ENCODE data around the gene CERS6.

The CERS6 gene

GRCh38 chr2:168671932-168672331 lies 215.9 kb downstream of the CERS6 start:
- DNase-seq (ENCODE audit: low read depth), result no peak

DNA sequence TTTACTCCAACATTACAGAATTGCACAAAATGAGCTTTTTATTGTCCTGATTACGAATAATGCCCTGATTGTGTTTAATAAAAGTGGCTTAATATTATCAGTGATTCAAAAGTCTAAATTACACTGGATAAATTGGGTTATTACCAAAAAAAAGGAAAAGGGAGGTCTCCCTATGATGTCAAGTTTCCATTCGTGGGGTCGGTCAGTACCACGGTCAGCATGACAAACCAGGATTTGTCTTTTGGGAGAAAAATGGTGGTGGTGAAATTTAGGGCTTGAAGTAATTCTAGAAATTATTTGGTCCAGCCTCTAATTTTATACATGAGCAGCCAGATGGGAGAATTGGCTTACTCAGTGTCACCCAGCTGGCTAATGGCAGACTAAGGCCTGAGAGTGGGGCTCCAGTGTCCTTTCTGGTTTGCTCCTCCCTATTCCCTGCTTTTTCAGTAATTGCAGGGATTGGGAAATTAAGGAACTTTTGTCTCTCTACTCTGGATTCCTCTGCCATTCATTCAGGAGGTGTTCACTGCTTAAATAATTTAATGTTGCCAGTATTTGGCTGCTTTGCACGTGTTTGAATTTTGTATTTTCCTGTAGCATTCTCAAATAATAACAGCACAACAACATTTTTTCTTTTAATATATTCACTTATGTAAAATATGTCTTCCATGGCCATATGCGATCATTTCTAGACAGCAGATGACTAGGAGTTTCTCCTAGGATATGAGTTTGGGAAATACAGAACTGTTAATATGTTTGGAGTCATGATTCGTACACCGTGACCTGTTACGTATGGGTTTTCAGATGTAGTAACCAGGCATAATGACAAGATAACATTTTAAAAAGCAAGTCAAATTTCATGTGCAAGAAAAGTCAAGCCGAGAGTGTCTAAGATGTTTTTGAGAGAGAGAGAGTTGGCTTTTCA lies 217.5 kb downstream of the CERS6 start:
- no peak for DNase-seq (ENCODE audit: low read depth)

- no peak for DNase-seq (ENCODE audit: low read depth)
Measured at GRCh38 chr2:168678153-168678853, 222.2 kb downstream of the CERS6 start.

- DNase-seq (ENCODE audit: low read depth), result no peak
Measured at GRCh38 chr2:168679081-168679480, 223.0 kb downstream of the CERS6 start.

- DNase-seq (ENCODE audit: low read depth), result no peak
Measured at GRCh38 chr2:168679741-168680310, 223.8 kb downstream of the CERS6 start.

DNA sequence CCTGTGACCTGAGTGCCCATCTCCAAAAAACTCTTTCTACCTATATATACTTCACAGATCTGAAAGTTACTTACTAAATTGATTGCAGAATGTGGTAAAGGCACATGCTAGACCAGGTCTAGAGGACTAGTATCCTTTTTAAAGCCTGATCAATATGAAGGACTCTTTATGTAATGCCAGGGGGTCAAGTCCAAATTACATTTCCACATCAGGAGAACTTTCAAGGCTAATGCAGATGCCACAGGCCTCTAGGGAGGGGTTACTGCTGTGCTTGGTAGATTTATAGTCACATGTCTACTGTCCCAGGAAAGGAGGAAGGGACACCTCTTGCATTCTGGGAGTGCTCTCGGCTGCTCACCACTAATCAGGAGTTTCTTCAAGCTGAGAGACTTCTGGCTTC lies 227.9 kb downstream of the CERS6 start:
- DNase-seq (ENCODE audit: low read depth), result no peak

GRCh38 chr2:168684921-168685599 lies 229.0 kb downstream of the CERS6 start:
- DNase-seq (ENCODE audit: low read depth), result no peak

DNA sequence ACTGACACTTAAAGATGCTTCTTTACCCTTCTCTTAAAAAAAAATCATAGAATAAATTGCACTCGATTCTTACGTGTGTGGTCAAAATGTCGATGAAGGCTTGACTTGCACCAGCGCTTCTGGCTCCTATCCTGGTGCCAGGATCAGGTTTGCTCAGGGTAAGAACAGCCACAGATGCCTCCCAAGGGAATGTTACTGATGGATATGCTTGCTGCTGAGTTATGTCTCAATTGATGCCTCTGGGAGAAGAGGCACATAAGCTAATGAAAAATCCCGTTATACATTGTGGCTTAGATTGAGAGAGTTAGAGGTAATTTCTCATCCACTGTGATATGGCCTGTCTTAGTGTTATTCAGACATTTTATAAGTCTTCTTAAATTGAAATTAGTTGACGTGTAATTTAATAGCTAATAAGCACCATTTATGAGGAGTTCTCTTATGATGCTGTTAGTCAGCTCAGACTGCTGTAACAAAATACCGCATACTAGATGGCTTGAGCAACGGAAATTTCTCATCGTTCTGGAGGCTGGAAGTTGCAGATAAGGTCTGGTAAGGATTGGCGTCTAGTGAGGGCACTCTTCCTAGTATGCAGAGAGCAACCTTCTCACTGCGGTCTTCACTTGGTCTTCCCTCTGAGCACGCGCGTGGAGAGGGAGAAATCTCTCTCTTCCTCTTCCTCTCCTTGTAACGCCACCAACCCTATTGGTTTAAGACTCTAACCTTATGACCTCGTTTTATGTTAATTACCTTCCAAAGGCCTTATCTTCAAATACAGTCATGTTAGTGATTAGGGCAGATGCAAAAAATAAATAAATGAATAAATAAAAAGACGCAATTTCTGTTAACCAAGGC lies 229.8 kb downstream of the CERS6 start:
- no peak for DNase-seq (ENCODE audit: low read depth)

DNA sequence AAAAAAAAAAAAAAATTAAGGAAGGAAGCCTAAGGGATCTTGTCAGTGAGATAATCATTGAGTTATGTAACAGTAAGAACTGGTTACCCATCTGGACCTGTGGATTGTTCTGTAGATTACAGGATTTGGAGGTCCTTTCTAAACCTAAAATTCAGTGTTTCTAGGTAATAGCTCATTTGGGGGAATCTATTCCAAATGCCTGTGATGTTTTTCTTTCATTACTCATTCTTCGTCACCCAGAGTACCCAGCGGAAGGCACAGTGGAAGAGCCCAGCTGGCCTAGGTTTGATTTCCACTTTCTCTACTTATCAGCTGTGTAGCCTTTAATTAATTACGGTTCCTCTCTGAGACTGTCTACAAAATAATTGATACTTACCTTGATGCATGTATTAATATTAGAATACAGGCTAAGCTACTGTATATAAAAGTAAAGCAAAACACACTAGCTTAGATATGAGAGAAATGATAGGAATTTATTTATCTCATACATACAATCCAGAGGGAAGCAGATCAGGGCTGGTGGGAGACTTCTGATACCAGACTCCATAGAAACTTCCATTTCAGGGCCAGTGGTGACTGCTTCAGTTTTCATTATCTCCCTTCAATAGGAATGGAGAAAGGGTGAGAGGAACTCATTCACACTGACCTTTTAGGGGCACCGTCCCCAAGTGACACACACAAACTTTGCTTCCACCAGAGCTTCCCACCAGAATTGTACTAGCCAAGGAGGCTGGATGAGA lies 230.6 kb downstream of the CERS6 start:
- DNase-seq (ENCODE audit: low read depth), result no peak

GRCh38 chr2:168687314-168687713 lies 231.2 kb downstream of the CERS6 start:
- DNase-seq (ENCODE audit: low read depth), result no peak

GRCh38 chr2:168690381-168690885 lies 234.4 kb downstream of the CERS6 start:
- no peak for DNase-seq (ENCODE audit: low read depth)

- no peak for DNase-seq (ENCODE audit: low read depth)
Measured at GRCh38 chr2:168691221-168691620, 235.1 kb downstream of the CERS6 start.

DNA sequence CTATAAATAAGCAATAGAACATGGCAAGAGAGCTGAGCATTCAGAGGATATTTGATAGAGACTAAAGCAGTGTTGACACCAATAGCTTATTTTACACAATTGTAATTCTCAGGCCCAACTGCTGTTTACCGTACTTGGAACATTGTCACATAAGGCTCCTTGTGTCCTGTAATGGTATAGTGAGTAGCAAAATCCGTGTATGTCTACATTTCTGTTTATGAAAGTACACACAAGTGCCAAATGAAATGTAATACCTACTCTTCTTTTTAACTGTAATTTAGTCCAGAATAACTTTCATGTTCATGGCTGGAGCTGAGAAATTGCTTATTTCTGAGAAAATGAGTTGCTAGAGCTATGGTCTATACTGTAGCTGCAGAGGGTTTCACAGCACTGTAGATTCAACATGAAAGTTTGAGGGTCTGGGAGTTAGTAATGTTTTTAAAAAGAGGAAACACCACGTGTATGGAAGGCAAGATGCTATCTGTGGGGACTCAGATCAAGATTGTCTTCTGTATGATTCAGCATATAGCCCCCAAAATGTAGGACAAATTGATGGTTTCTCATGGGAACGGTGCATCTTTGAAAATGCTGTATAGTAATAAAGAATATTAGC lies 236.2 kb downstream of the CERS6 start:
- DNase-seq (ENCODE audit: low read depth), result no peak

DNA sequence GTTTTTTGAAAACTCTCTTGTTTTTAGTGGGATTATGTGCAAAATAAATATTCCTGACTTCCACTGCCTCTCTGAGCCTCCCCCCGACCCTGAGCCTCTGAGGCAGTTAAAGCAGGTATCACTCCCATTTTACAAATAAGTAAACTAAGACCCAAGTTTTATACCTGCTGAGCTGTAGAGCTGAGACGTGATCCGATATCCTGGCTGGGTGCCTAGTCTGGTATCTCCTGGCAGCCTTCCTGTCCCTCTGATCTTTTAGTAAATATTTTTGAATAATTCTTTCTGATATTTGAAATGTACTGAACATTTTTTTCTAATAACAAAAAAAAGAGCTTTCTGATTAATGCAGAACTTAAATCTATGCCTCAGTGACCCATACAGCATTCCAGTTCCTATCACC lies 238.1 kb downstream of the CERS6 start:
- no peak for DNase-seq (ENCODE audit: low read depth)

DNA sequence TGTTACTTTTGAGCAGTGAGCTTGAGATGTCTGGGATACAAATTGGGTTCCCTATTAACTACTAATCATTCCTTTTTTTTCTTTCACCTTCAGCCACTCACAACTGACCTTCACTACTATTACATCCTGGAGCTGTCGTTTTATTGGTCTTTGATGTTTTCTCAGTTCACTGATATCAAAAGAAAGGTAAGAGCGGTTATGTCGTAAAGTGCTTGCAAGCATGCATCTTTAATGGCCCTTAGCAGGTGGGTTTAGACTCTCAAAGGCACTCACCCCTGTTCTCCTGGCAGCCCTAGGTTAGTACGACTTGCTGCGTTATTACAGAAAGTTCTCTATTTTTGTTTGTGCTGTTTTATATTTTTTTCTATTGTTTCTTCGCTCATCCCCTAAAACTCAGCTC lies 238.8 kb downstream of the CERS6 start:
- DNase-seq (ENCODE audit: low read depth), result no peak

GRCh38 chr2:168697668-168698121 lies 241.6 kb downstream of the CERS6 start:
- DNase-seq (ENCODE audit: low read depth), result no peak

DNA sequence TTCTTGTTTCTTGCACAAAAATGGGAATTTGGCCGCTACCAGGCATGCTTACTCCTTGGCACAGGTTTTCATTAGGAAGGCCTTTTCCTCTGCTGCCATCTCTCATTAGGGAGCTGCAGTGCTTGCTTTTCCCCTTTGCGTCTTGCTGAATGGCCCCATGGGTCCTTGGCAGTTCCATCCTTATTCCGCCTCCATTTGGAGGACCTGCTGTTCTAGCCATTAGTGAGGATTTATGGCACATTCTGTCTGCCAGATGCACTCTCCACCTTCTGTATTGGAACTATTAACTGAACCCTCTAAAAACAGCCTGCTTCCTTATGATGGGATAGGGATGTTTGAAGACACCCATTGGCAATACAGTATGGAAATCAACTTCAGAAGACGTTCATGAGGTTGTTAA lies 242.9 kb downstream of the CERS6 start:
- no peak for DNase-seq (ENCODE audit: low read depth)

DNA sequence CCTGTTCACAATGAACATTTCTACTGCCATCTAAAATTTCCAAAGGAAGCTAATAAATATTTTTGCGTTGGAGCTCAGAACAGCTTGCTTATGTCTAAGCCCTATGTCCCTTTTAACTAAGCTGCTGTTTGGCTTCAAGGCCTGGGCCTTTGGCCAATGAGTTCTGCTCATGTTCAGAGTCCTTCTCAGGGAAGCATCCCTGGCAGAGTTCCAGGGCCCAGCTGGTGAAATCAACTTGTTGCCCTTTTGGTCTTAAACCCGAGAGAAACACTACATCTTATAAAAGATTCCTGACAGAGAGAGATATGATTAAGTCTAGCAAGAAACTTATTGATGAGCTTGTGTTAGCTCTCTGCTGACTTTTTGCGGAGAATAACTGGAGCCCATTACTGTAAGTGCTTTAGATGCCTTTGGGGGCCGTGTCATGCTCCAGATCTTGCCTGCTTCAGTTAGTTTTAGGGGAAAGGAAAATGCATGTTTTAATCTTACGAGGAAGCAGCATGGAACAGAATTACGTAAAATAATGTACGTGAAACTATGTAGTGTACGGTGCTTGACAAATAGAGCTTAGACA lies 243.9 kb downstream of the CERS6 start:
- DNase-seq (ENCODE audit: low read depth), result no peak

DNA sequence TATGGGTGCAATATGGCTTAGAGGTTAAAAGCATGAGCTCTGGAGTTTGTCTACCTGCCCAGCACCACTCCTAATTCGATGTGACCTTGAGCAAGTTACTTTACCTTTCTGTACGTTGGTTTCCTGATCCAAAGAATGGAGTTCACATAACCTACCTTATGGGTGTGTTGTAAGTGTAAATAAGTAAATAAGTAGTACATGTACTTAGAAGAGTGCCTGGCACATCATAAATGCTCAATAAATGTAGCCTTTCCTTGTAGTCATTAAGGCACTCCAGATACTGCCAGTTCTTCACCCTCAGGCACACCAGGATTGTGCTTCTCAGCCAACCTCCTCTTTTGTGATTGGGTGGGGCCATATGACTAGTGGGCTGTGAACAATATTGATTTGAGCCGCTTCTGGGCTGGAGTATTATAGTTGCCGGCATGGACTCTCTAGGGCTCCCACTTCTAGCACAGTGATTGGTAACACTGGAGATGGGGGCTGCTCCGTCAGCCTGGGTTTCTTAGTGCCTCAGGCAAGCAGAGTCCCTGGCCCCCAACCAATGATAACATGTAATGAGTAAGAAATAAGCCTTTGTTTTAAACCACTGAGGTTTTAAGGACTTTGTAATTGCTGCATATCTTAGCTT lies 244.7 kb downstream of the CERS6 start:
- no peak for DNase-seq (ENCODE audit: low read depth)
